NCI-H1105 treated with DMSO at 0.1 percent for 48 hours (cell line): ENCODE results near the gene EMX1.

Experiments used
- DNase-seq: peaks from one replicate; lab custom pipeline; 2025; lab: John Stamatoyannopoulos, UW

The EMX1 gene

GRCh38 chr2:72958542-72959385, 41.4 kb downstream of the EMX1 start:
- DNase-seq = no peak

- DNase-seq = no peak
Observed at GRCh38 chr2:72959554-72959953, 42.2 kb downstream of the EMX1 start.

GRCh38 chr2:72959995-72960981, 43.0 kb downstream of the EMX1 start:
- DNase-seq = no peak

- no peak for DNase-seq
Observed at GRCh38 chr2:72961036-72961720, 43.9 kb downstream of the EMX1 start.

GRCh38 chr2:72961853-72962468, 44.6 kb downstream of the EMX1 start:
- DNase-seq = no peak

GRCh38 chr2:72962911-72963310, 45.6 kb downstream of the EMX1 start:
- no peak for DNase-seq

- no peak for DNase-seq
Observed at GRCh38 chr2:72963423-72964145, 46.3 kb downstream of the EMX1 start.

- DNase-seq = no peak
Observed at GRCh38 chr2:72964146-72964525, 46.8 kb downstream of the EMX1 start.

- no peak for DNase-seq
Observed at GRCh38 chr2:72965016-72965415, 47.7 kb downstream of the EMX1 start.

GRCh38 chr2:72965770-72966450, 48.6 kb downstream of the EMX1 start:
- no peak for DNase-seq

- DNase-seq = no peak
Observed at GRCh38 chr2:72968286-72968685, 51.0 kb downstream of the EMX1 start.

GRCh38 chr2:72969706-72970105, 52.4 kb downstream of the EMX1 start:
- no peak for DNase-seq

GRCh38 chr2:72971036-72971435, 53.7 kb downstream of the EMX1 start:
- no peak for DNase-seq

- DNase-seq = no peak
Observed at GRCh38 chr2:72972352-72973136, 55.2 kb downstream of the EMX1 start.

- DNase-seq = no peak
Observed at GRCh38 chr2:72973137-72973535, 55.8 kb downstream of the EMX1 start.

- DNase-seq = peak; percentile 48
Observed at GRCh38 chr2:72973566-72974435, 56.5 kb downstream of the EMX1 start.

- no peak for DNase-seq
Observed at GRCh38 chr2:72974436-72974754, 57.1 kb downstream of the EMX1 start.

- no peak for DNase-seq
Observed at GRCh38 chr2:72975017-72975416, 57.7 kb downstream of the EMX1 start.

- DNase-seq = no peak
Observed at GRCh38 chr2:72979896-72980295, 62.6 kb downstream of the EMX1 start.
